PC-3 (cell line): ENCODE data around the gene PDGFB.

Source experiments
- EZH2phosphoT487 ChIP-seq: fragments of 300-600 bp; sonication (generic); IDR thresholded peaks from 2 replicates; pipeline ENCODE4 v1.6.1; 2018; ENCODE audit warnings: mild to moderate bottlenecking, antibody characterized with exemption, low read length, borderline replicate concordance
- TF ChIP-seq, protein P1 (sequence below): fragments of 300-600 bp; sonication (generic); conservative IDR thresholded peaks from 2 replicates; pipeline ENCODE4 v1.5.1; 2017; ENCODE audit warnings: antibody characterized with exemption, low read depth, mild to moderate bottlenecking, low read length

DNA sequence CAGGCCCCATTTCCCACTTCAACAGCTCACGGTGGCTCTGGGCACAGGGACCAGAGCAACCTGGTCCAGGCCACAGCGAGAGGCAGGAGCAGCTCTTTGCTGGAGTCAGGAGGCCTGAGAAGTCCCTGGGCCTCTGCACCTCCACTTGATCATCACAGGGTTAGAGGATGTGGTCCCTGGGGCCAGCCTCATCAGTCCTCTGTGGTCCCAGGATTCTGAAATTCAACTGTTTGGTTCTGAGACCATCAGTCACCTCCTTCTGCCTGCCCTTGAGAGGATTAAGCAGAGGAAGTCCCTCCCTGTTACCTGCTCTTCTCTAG, 67.4 kb downstream of the PDGFB start:
- TF ChIP-seq, protein P1, sequence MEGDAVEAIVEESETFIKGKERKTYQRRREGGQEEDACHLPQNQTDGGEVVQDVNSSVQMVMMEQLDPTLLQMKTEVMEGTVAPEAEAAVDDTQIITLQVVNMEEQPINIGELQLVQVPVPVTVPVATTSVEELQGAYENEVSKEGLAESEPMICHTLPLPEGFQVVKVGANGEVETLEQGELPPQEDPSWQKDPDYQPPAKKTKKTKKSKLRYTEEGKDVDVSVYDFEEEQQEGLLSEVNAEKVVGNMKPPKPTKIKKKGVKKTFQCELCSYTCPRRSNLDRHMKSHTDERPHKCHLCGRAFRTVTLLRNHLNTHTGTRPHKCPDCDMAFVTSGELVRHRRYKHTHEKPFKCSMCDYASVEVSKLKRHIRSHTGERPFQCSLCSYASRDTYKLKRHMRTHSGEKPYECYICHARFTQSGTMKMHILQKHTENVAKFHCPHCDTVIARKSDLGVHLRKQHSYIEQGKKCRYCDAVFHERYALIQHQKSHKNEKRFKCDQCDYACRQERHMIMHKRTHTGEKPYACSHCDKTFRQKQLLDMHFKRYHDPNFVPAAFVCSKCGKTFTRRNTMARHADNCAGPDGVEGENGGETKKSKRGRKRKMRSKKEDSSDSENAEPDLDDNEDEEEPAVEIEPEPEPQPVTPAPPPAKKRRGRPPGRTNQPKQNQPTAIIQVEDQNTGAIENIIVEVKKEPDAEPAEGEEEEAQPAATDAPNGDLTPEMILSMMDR: no peak
- no peak for TF ChIP-seq EZH2phosphoT487
